ENCODE data around the gene NCAM1.

- TF ChIP-seq EGR1 (IDR thresholded peaks at IDR 0.05; ENCODE audit: low read depth) (no peak), CTCF (IDR thresholded peaks at IDR 0.05 in 2 of 3, conservative IDR thresholded peaks at IDR 0.05 in 1 of 3; ENCODE audit: borderline replicate concordance in 1 of 3, insufficient read depth in 1 of 3, low read depth in 2 of 3, low read length in 2 of 3) (no peak), EZH2 (IDR thresholded peaks at IDR 0.05) (no peak), TCF7L2 (IDR thresholded peaks at IDR 0.05; ENCODE audit: borderline replicate concordance, extremely low read depth, insufficient read depth, insufficient read length) (no peak), SIN3A (IDR thresholded peaks at IDR 0.05; ENCODE audit: low read depth) (no peak), REST (IDR thresholded peaks at IDR 0.05; ENCODE audit: low read depth) (no peak), ZFX (IDR thresholded peaks at IDR 0.05) (no peak), ATF3 (IDR thresholded peaks at IDR 0.05) (no peak), MAX (IDR thresholded peaks at IDR 0.05) (no peak; the same call in 1 of the 2 replicates), CBX3 (IDR thresholded peaks at IDR 0.05; ENCODE audit: low read depth) (no peak), EZH2phosphoT487 (IDR thresholded peaks at IDR 0.05; ENCODE audit: borderline replicate concordance) (no peak), POLR2A (IDR thresholded peaks at IDR 0.05; ENCODE audit: borderline replicate concordance, extremely low read depth, insufficient read depth, insufficient read length) (no peak), YY1 (IDR thresholded peaks at IDR 0.05; ENCODE audit: extremely low read depth, insufficient replicate concordance, low read depth, low read length) (no peak)
These were observed at the start of gene NCAM1 for GRCh38 chr11:112961146-112961668.
